ENCODE measurements around the gene CELSR1. TPM values are rescaled to one million over a fixed set of nuclear protein-coding genes. Genes with fewer than 3 reads are reported as not detected.
"Not testable (repeated sequence)": the region's sequence is repeated elsewhere in the genome, so short reads cannot be mapped to it uniquely, and the experiment has no call there.

CELSR1 gene
- total and polyA plus RNA-seq, 9 donors = 0.63 to 25.2 (median 2.9) TPM

- WGBS, 3 donors = 83 to 90% (median 84%) methylated on average over 19 of the region's 19 CpGs
Observed at GRCh38 chr22:46397951-46398350, 139.5 kb downstream of the CELSR1 start.

GRCh38 chr22:46397514-46397913 lies 139.9 kb downstream of the CELSR1 start:
- H3K27me3 ChIP-seq = no peaks in the 10 kb centered on the region
- no peaks in the 10 kb centered on the region for H3K4me1 ChIP-seq (ENCODE audit: insufficient read depth)
- no peak for DNase-seq
- no peaks in the 10 kb centered on the region for H3K36me3 ChIP-seq
- H3K4me3 ChIP-seq = no peak overlapping the region
- intact Hi-C loops (cut with DNase I) = loop anchor here in 1 of 4 donors (10.0 kb wide), 1 partner anchor 403 kb away; no protein-coding TSS in a partner anchor
- 63 to 81% (median 64%) methylated on average over 17 to 18 of the region's 18 CpGs for WGBS, 3 donors
- H3K9me3 ChIP-seq = no peaks in the 10 kb centered on the region
- no peak overlapping the region for H3K27ac ChIP-seq
- TF ChIP-seq CTCF (IDR thresholded peaks at IDR 0.05) (no peak), POLR2A (IDR thresholded peaks at IDR 0.05) (no peak), EP300 (IDR thresholded peaks at IDR 0.05) (no peak)

More at GRCh38 chr22:46397951-46398350, 139.5 kb downstream of the CELSR1 start:
- H3K4me3 ChIP-seq = no peak overlapping the region
- H3K36me3 ChIP-seq = no peaks in the 10 kb centered on the region
- intact Hi-C loops (cut with DNase I) = loop anchor here in 1 of 4 donors (10.0 kb wide), 1 partner anchor 403 kb away; no protein-coding TSS in a partner anchor
- H3K9me3 ChIP-seq = no peaks in the 10 kb centered on the region
- no peak overlapping the region for H3K27ac ChIP-seq
- no peak for DNase-seq
- TF ChIP-seq EP300 (IDR thresholded peaks at IDR 0.05) (no peak), CTCF (IDR thresholded peaks at IDR 0.05) (no peak), POLR2A (IDR thresholded peaks at IDR 0.05) (no peak)
- H3K4me1 ChIP-seq (ENCODE audit: insufficient read depth) = no peaks in the 10 kb centered on the region
- H3K27me3 ChIP-seq = no peaks in the 10 kb centered on the region

GRCh38 chr22:46397049-46397448 lies 140.4 kb downstream of the CELSR1 start:
- 79 to 93% (median 86%) methylated on average over 5 of the region's 5 CpGs for WGBS, 3 donors
- not testable (repeated sequence) for H3K4me1 ChIP-seq (ENCODE audit: insufficient read depth)

GRCh38 chr22:46395145-46395544 lies 142.3 kb downstream of the CELSR1 start:
- no peak for TF ChIP-seq EP300 (IDR thresholded peaks at IDR 0.05)
- no peak for TF ChIP-seq POLR2A (IDR thresholded peaks at IDR 0.05)
- no peak for TF ChIP-seq CTCF (IDR thresholded peaks at IDR 0.05)
- Histone ChIP-seq H3K27me3 (no peaks in the 10 kb centered on the region), H3K9me3 (no peaks in the 10 kb centered on the region), H3K4me3 (no peak overlapping the region), H3K36me3 (no peaks in the 10 kb centered on the region), H3K27ac (no peak overlapping the region), H3K4me1 (ENCODE audit: insufficient read depth) (peaks cover 2% of the 10 kb centered on the region)
- DNase-seq = no peak
- 80 to 90% (median 90%) methylated on average over 13 of the region's 13 CpGs for WGBS, 3 donors
- intact Hi-C loops (cut with DNase I) = loop anchor here in 1 of 4 donors (10.0 kb wide), 1 partner anchor 400 kb away; no protein-coding TSS in a partner anchor

More at GRCh38 chr22:46397049-46397448, 140.4 kb downstream of the CELSR1 start:
- not testable (repeated sequence) for H3K36me3 ChIP-seq, H3K4me3 ChIP-seq, DNase-seq, H3K9me3 ChIP-seq, H3K27ac ChIP-seq, H3K27me3 ChIP-seq
- intact Hi-C loops (cut with DNase I) = loop anchor here in 1 of 4 donors (10.0 kb wide), 1 partner anchor 402 kb away; no protein-coding TSS in a partner anchor

GRCh38 chr22:46394622-46395021 lies 142.8 kb downstream of the CELSR1 start:
- intact Hi-C loops (cut with DNase I) = loop anchor here in 1 of 4 donors (5.0 to 10.0 kb wide), 2 partner anchors 272 to 400 kb away; no protein-coding TSS in a partner anchor
- no peak overlapping the region for H3K4me3 ChIP-seq
- no peak for DNase-seq
- H3K9me3 ChIP-seq = no peaks in the 10 kb centered on the region
- H3K27ac ChIP-seq = no peak overlapping the region
- H3K27me3 ChIP-seq = no peaks in the 10 kb centered on the region
- peaks cover 3% of the 10 kb centered on the region for H3K4me1 ChIP-seq (ENCODE audit: insufficient read depth)
- TF ChIP-seq EP300 (IDR thresholded peaks at IDR 0.05) = no peak
- no peak for TF ChIP-seq POLR2A (IDR thresholded peaks at IDR 0.05)
- no peak for TF ChIP-seq CTCF (IDR thresholded peaks at IDR 0.05)
- WGBS, 3 donors = 87 to 93% (median 87%) methylated on average over 14 of the region's 14 CpGs
- no peaks in the 10 kb centered on the region for H3K36me3 ChIP-seq

Measured in ovary (tissue), 9 donors.